ENCODE results near the gene KRCC1.

The KRCC1 gene

DNA sequence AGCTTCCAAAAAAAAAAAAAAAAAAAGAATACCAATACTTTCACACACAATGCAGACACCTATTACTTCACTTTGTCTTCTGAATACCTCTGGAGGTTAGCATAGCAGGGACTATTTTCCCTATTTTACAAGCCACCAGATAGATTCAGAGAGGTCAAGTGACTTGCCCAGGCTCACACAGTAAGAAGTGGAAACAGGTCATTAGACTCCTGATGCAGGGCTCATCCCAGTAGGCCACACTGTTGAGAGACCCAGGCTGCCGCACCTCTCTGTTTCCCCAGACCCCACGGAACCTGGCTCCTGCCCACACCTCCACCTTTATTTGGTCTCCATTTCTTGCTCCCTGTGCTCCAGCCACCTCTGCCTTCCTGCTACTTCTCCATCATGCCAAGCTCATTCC lies 31.5 kb upstream of the KRCC1 start:
- no peak for DNase-seq (ENCODE audit: low read depth)
- no peak overlapping the region for H3K4me3 ChIP-seq (ENCODE audit: low read length)
- no peak for TF ChIP-seq CTCF (conservative IDR thresholded peaks at IDR 0.05; ENCODE audit: low read depth, low read length)

- DNase-seq (ENCODE audit: low read depth), result no peak
- H3K4me3 ChIP-seq (ENCODE audit: low read length), result no peak overlapping the region
- TF ChIP-seq CTCF (conservative IDR thresholded peaks at IDR 0.05; ENCODE audit: low read depth, low read length), result no peak
Measured at GRCh38 chr2:88086401-88086800, 30.8 kb upstream of the KRCC1 start.

DNA sequence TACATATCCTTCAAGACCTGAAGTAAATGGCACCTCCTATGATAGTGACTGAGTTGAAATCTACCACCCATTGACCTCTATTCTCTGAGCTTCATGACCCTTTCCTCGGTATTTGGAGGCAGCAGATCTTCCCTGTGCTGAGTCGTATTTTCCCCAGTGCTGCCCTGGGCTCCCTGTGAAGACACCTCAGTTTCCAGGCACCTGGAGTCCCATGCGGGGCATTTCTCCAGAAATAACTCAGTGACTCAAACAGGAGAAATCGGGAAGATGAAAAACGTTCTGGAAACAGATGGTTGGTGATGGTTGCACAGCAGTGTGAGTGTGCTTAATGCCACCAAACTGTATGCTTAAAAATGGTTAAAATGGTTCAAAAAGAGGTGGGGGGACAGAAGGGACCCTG lies 30.0 kb upstream of the KRCC1 start:
- H3K4me3 ChIP-seq (ENCODE audit: low read length), result no peak overlapping the region
- no peak for TF ChIP-seq CTCF (conservative IDR thresholded peaks at IDR 0.05; ENCODE audit: low read depth, low read length)
- DNase-seq (ENCODE audit: low read depth), result no peak

- H3K4me3 ChIP-seq (ENCODE audit: low read length), result no peak overlapping the region
- TF ChIP-seq CTCF (conservative IDR thresholded peaks at IDR 0.05; ENCODE audit: low read depth, low read length), result no peak
- DNase-seq (ENCODE audit: low read depth), result no peak
Measured at GRCh38 chr2:88085099-88085498, 29.5 kb upstream of the KRCC1 start.

DNA sequence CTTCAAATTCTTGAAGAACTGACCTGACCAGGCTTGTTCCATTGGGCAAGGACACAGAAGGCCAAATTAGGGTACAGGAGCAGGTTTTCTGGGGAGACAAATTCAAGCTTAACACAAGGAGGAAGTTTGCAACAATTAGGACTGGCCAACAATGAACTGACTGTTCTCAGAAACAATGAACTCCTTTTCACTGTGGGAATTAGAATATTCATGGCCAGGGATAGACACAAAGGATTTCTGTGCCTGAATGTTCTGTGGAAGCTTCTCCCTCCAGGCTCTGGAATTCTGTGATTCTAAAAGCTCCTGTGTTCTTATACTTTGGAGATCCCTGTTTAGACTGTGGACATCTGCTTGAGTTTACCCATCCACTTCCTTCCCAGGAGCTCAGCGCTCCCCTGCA lies 27.2 kb upstream of the KRCC1 start:
- no peak for TF ChIP-seq CTCF (conservative IDR thresholded peaks at IDR 0.05; ENCODE audit: low read depth, low read length)
- DNase-seq (ENCODE audit: low read depth), result no peak
- no peak overlapping the region for H3K4me3 ChIP-seq (ENCODE audit: low read length)

- DNase-seq (ENCODE audit: low read depth), result no peak
- no peak overlapping the region for H3K4me3 ChIP-seq (ENCODE audit: low read length)
- no peak for TF ChIP-seq CTCF (conservative IDR thresholded peaks at IDR 0.05; ENCODE audit: low read depth, low read length)
Measured at GRCh38 chr2:88081924-88082608, 26.5 kb upstream of the KRCC1 start.

DNA sequence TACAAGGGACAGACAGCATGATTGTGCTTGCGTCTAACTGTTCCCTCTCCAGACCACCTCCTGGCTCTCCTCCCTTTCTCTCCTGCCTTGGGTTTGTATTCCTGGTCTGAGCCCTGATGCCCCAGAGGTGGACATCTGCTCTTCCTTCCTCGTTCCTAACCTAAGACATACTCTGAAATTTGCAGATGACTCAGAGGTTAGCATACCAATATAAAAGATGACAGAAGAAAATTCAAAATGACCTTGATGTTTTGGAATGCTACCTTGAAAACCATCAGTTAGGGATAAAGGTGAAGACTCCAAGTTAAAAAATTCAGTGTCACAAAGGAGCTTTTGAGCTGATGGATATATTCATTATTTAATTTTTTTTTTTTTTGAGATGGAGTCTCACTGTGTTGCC lies 25.0 kb upstream of the KRCC1 start:
- no peak for DNase-seq (ENCODE audit: low read depth)
- no peak for TF ChIP-seq CTCF (conservative IDR thresholded peaks at IDR 0.05; ENCODE audit: low read depth, low read length)
- H3K4me3 ChIP-seq (ENCODE audit: low read length), result no peak overlapping the region

All from retinal pigment epithelial cell (primary cell).